K562 (cell line): ENCODE data around the gene TAF3. TPM values are rescaled to one million over a fixed set of nuclear protein-coding genes. Genes with fewer than 3 reads are reported as not detected.

Source experiments
- ATAC-seq: fragments of 200-7000 bp; cut with Tn5 transposase; 3 replicates; pipeline ENCODE4 v1.9.1; 2020; ENCODE audit warnings: moderate library complexity
- BruUV-seq: library from RNA; stranded (reverse); fragments of 400-500 nt; replicated peaks from 2 replicates; lab custom pipeline; 2021; lab: Mats Ljungman, UMichigan
- CTCF ChIA-PET: fragments of 300-600 bp; formaldehyde crosslinking; extraction: SDS; loops from one replicate; lab custom pipeline; 2021; ENCODE audit warnings: low intra/inter-chr PET ratio; lab: Yijun Ruan, JAX
- POLR2A ChIA-PET: fragments of 300-600, 350-650 bp; sonication (Branson Sonifier 250); formaldehyde crosslinking; extraction: SDS; loops from one replicate; lab custom pipeline; 2021; ENCODE audit warnings: antibody characterized with exemption, inconsistent platforms; lab: Yijun Ruan, JAX
- DNase-seq, 4 experiments: peaks; one replicate each; pipeline versions ENCODE4 v3.0.0 to v3.0.0-alpha.2; 2011 to 2018; ENCODE audit warnings: low spot score in 3 of 4, mixed read lengths in 3 of 4; ENCODE audit errors: extremely low read depth in 1 of 4
- FAIRE-seq: peaks from 2 replicates; lab custom pipeline; 2011; peaks lifted over from hg19 to GRCh38; lab: Jason Lieb, UNC
- H2AFZ ChIP-seq: 2 replicates; pipeline ENCODE4 v1.6.0; 2011; ENCODE audit warnings: low read depth, low read length, control low read depth, inconsistent platforms
- H3K27ac ChIP-seq: fragments of 200-600 bp; 3 replicates; pipeline ENCODE4 v1.8.0; 2011; ENCODE audit warnings: low read depth, mild to moderate bottlenecking, control low read depth, inconsistent platforms, low read length, moderate library complexity, mixed read lengths; ENCODE audit errors: extremely low read depth
- H3K27me3 ChIP-seq, 2 experiments: fragments of 300-600 bp in 1 of 2; 2 replicates in 1 of 2; 3 replicates in 1 of 2; pipeline versions ENCODE4 v1.6.0 to v1.8.0; 2011; ENCODE audit warnings: inconsistent platforms in 2 of 2, low read length in 2 of 2, mild to moderate bottlenecking in 1 of 2, mixed read lengths in 1 of 2, moderate library complexity in 1 of 2; ENCODE audit not compliant: control insufficient read depth in 2 of 2, insufficient read depth in 2 of 2
- H3K36me3 ChIP-seq: fragments of 300-600 bp; 3 replicates; pipeline ENCODE4 v1.8.0; 2011; ENCODE audit warnings: mild to moderate bottlenecking, low read length, inconsistent platforms; ENCODE audit not compliant: control insufficient read depth, insufficient read depth
- H3K4me1 ChIP-seq, 2 experiments: fragments of 200-600 bp in 1 of 2; replicated peaks in 1 of 2; 2 replicates in 1 of 2; 3 replicates in 1 of 2; pipeline versions ENCODE4 v1.5.1 to v1.8.0; 2011; ENCODE audit warnings: inconsistent platforms in 2 of 2, low read length in 2 of 2, mild to moderate bottlenecking in 1 of 2, mixed read lengths in 1 of 2, moderate library complexity in 1 of 2; ENCODE audit not compliant: control insufficient read depth in 2 of 2, insufficient read depth in 2 of 2
- H3K4me2 ChIP-seq: 2 replicates; pipeline ENCODE4 v1.6.1; 2011; ENCODE audit warnings: low read length, control low read depth, inconsistent platforms, mixed read lengths; ENCODE audit not compliant: insufficient read depth
- H3K4me3 ChIP-seq: fragments of 200-600 bp; sonication (generic), shearing (Covaris generic); 2 replicates; pipeline ENCODE4 v1.5.1; 2016; ENCODE audit warnings: control low read depth, inconsistent platforms
- H3K79me2 ChIP-seq: fragments of 200-600 bp; 3 replicates; pipeline ENCODE4 v1.8.0; 2011; ENCODE audit warnings: low read length, inconsistent platforms; ENCODE audit not compliant: control insufficient read depth, insufficient read depth
- H3K9ac ChIP-seq, 2 experiments: 2 replicates each; pipeline versions ENCODE4 v1.6.0 to v1.6.1; 2011; ENCODE audit warnings: low read depth in 2 of 2, low read length in 2 of 2, control low read depth in 1 of 2, inconsistent platforms in 1 of 2, mild to moderate bottlenecking in 1 of 2, mixed read lengths in 1 of 2; ENCODE audit not compliant: insufficient read depth in 1 of 2
- H3K9me1 ChIP-seq: one replicate; pipeline ENCODE4 v1.6.0; 2011; ENCODE audit warnings: inconsistent platforms, mild to moderate bottlenecking, low read length, moderate library complexity; ENCODE audit not compliant: control insufficient read depth, insufficient read depth
- H3K9me3 ChIP-seq: replicated peaks from 2 replicates; pipeline ENCODE4 v1.5.1; 2011; ENCODE audit warnings: low read depth, low read length, inconsistent platforms; ENCODE audit not compliant: control insufficient read depth, insufficient read depth
- H4K20me1 ChIP-seq: replicated peaks from 2 replicates; pipeline ENCODE4 v1.6.1; 2011; ENCODE audit warnings: low read length, inconsistent platforms, mixed read lengths; ENCODE audit not compliant: control insufficient read depth, insufficient read depth
- ETS2 ChIP-seq: IDR thresholded peaks from 2 replicates; pipeline ENCODE4 v1.6.1; 2016; ENCODE audit warnings: borderline replicate concordance, missing genetic modification characterization, mild to moderate bottlenecking, moderate library complexity, missing compliant biosample characterization; ENCODE audit not compliant: poor library complexity, severe bottlenecking
- ILF3 ChIP-seq: fragments of 450-650 bp; IDR thresholded peaks from 2 replicates; pipeline ENCODE4 v1.6.1; 2018; ENCODE audit warnings: antibody characterized with exemption, mild to moderate bottlenecking, moderate library complexity, borderline replicate concordance
- PHB ChIP-seq: fragments of 250-450 bp; sonication (Bioruptor Pico); IDR thresholded peaks from 2 replicates; pipeline ENCODE4 v1.5.0; 2021
- ZBTB7A ChIP-seq: IDR thresholded peaks from 2 replicates; pipeline ENCODE4 v1.6.1; 2011; ENCODE audit warnings: low read depth, mild to moderate bottlenecking, low read length, moderate library complexity, borderline replicate concordance; ENCODE audit not compliant: control insufficient read depth
- ZNF121 ChIP-seq: sonication (generic); formaldehyde crosslinking; conservative IDR thresholded peaks from 2 replicates; pipeline ENCODE4 v1.8.0; 2022; ENCODE audit warnings: missing genetic modification reagents
- ZNF695 ChIP-seq: fragments of 450-650 bp; formaldehyde crosslinking; IDR thresholded peaks from 2 replicates; pipeline ENCODE4 v1.4.0; 2020; ENCODE audit warnings: mild to moderate bottlenecking, moderate library complexity
- WGBS: fragments of 100-300 bp; shearing (Covaris generic); methylation state at CpG from one replicate; pipeline ENCODE4 v1.1.6; 2016; ENCODE audit warnings: low coverage, mixed read lengths; ENCODE audit not compliant: insufficient coverage; ENCODE audit errors: missing lambda C conversion rate; 5-methylcytosine and 5-hydroxymethylcytosine counted together
- in situ Hi-C: fragments of 300-500 bp; cut with MboI; formaldehyde crosslinking; loops from 4 replicates; pipeline ENCODE4 v1.15.0; 2018; ENCODE audit warnings: inconsistent platforms, mixed read lengths
- intact Hi-C: fragments of 100-400 bp; cut with micrococcal nuclease; formaldehyde crosslinking; loops from 2 replicates; pipeline ENCODE4 v1.14.2; 2022
- polyA plus RNA-seq, 8 experiments: library from polyadenylated mRNA; depleted of rRNA in 4 of 8; stranded (reverse) in 5 of 8; unstranded in 3 of 8; fragments of >200 nt; fragmentation: Nextera tagmentation in 2 of 8; fragmentation: Illumina TruSeq in 1 of 8; extraction: Ambion mirVana in 2 of 8; extraction: Trizol in 1 of 8; gene quantifications; 2 replicates each; pipeline versions ENCODE4 v1.2.1 to v1.2.3, GENCODE V29; 2011 to 2014; ENCODE audit warnings: inconsistent platforms in 1 of 8, missing spikeins in 1 of 8
- total RNA-seq, 7 experiments: library from RNA; depleted of rRNA in 6 of 7; stranded (reverse); fragments of >200 nt in 6 of 7; fragmentation: Illumina TruSeq in 2 of 7; extraction: Trizol in 2 of 7; gene quantifications; 2 replicates each; pipeline versions ENCODE4 v1.2.1 to v1.2.3, GENCODE V29; 2011 to 2021; ENCODE audit warnings: low replicate concordance in 1 of 7
- TF ChIP-seq, protein P1 (sequence below): fragments of 250-450 bp; sonication (Bioruptor Pico); IDR thresholded peaks from 2 replicates; pipeline ENCODE4 v1.4.0; 2020; ENCODE audit warnings: mild to moderate bottlenecking

TAF3 gene
- total and polyA plus RNA-seq, 9 of the 15 experiments (the other 6 are each of a cell fraction or from before 2014, with no cell fraction given) = 1.5 to 9.9 (median 4.1) TPM

DNA sequence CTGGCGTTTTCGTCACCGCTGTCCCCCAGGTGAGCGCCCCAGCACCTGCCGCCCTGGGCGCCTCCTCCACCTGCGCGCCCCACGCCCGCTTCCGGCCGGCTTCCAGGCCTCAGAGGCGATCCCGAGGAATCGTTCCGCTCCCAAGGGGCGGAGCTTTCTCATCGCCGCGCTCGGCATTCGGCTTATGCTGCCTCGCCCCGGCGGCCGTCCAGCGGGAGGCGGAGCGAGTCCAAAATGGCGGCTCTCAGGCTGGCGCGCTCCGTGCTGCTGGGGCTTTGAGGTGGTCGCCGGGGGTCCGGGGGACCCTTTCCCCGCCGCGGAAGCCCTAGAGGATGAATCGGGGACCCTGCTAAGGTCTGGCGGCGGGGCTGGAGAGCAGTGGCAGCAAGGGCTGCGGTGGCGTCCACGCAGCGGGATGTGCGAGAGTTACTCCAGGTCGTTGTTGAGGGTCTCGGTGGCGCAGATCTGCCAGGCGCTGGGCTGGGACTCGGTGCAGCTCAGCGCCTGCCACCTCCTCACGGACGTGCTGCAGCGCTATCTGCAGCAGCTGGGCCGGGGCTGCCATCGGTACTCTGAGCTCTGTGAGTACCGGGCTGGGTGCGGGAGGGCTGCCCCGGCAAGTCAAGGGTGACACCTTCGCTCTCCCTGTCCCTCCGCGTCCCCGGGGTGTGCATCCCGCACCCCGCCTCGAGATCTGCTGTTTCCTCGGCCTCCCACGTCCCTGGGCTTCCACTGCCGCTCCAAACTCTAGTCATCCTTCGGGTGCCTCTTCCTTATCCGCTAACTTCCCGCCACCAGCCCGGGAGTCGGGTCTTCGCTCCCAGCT lies at the start of gene TAF3 (continued):
- no peak for TF ChIP-seq ZNF695

- in situ Hi-C loops = no loop called here
- Histone ChIP-seq H3K79me2 (no peaks in the 10 kb centered on the region), H3K4me2 (no peak overlapping the region), H3K27me3 (no peaks in the 10 kb centered on the region), H3K36me3 (peaks cover 61% of the 10 kb centered on the region), H4K20me1 (no peaks in the 10 kb centered on the region), H3K9me1 (no peaks in the 10 kb centered on the region)
- BruUV-seq = no TSS peak
- FAIRE-seq = no peak
- 93% methylated on average over 10 of the region's 10 CpGs for WGBS
- intact Hi-C loops = no loop called here
- TF ChIP-seq ETS2 (tag) (no peak), ZBTB7A (no peak), PHB (CRISPR knock-in tag) (no peak), ZNF121 (CRISPR knock-in tag) (peak; percentile 43; the same call in 1 of the 2 replicates), ILF3 (no peak)
- TF ChIP-seq, protein P1, sequence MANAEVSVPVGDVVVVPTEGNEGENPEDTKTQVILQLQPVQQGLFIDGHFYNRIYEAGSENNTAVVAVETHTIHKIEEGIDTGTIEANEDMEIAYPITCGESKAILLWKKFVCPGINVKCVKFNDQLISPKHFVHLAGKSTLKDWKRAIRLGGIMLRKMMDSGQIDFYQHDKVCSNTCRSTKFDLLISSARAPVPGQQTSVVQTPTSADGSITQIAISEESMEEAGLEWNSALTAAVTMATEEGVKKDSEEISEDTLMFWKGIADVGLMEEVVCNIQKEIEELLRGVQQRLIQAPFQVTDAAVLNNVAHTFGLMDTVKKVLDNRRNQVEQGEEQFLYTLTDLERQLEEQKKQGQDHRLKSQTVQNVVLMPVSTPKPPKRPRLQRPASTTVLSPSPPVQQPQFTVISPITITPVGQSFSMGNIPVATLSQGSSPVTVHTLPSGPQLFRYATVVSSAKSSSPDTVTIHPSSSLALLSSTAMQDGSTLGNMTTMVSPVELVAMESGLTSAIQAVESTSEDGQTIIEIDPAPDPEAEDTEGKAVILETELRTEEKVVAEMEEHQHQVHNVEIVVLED (CRISPR knock-in tag) = no peak
- TF ChIP-seq, all 486 proteins: peak for 1
- POLR2A ChIA-PET = no interaction called here
- Histone ChIP-seq H3K9me3 (no peaks in the 10 kb centered on the region), H2AFZ (no peak overlapping the region), H3K4me3 (no peak overlapping the region), H3K9ac (no peak overlapping the region), H3K4me1 (no peaks in the 10 kb centered on the region), H3K27ac (no peak overlapping the region)
- DNase-seq (no peak), ATAC-seq (no peak)
- CTCF ChIA-PET = no interaction called here
These were observed 44.2 kb upstream of the TAF3 start for GRCh38 chr10:7773845-7774801.
